Right atrium auricular region (tissue), 2 donors: ENCODE data around the gene FNTB. TPM values are rescaled to one million over a fixed set of nuclear protein-coding genes. Genes with fewer than 3 reads are reported as not detected.

Experiments used
- DNase-seq: peaks from one replicate; pipeline ENCODE4 v3.0.0-alpha.2; 2019; ENCODE audit warnings: low spot score
- H3K27ac ChIP-seq, 2 donors: fragments of 200-600 bp; sonication (generic); 1 replicate in 1 of 2; 2 replicates in 1 of 2; pipeline ENCODE4 v1.5.1; 2016 to 2019
- H3K27me3 ChIP-seq, 2 donors: fragments of 200-600 bp; sonication (generic); one replicate each; pipeline versions ENCODE4 v1.5.1 to v1.6.0; 2017 to 2019
- H3K36me3 ChIP-seq: fragments of 200-600 bp; sonication (generic); one replicate; pipeline ENCODE4 v1.5.1; 2016
- H3K4me1 ChIP-seq, 2 donors: fragments of 200-600 bp; sonication (generic); one replicate each; pipeline versions ENCODE4 v1.5.1 to v1.6.0; 2017 to 2019
- H3K4me3 ChIP-seq, 2 donors: fragments of 200-600 bp; sonication (generic); 1 replicate in 1 of 2; 2 replicates in 1 of 2; pipeline ENCODE4 v1.5.1; 2017 to 2019; ENCODE audit warnings: mild to moderate bottlenecking in 1 of 2, moderate library complexity in 1 of 2
- H3K9me3 ChIP-seq, 2 donors: fragments of 200-600 bp; sonication (generic); one replicate each; pipeline ENCODE4 v1.5.1; 2019
- total RNA-seq, 2 donors: library from RNA; depleted of rRNA; stranded (reverse); fragments of >200 nt; gene quantifications; one replicate each; pipeline ENCODE4 v1.1.0, GENCODE V29; 2016
- TF ChIP-seq, protein P1 (sequence below), 2 donors: fragments of 200-600 bp; sonication (generic); IDR thresholded peaks; one replicate each; pipeline ENCODE4 v1.5.1; 2019; ENCODE audit warnings: antibody characterized with exemption in 2 of 2

The FNTB gene
- total RNA-seq, 2 donors from 2014 or later, result 11.2 to 14.2 TPM

DNA sequence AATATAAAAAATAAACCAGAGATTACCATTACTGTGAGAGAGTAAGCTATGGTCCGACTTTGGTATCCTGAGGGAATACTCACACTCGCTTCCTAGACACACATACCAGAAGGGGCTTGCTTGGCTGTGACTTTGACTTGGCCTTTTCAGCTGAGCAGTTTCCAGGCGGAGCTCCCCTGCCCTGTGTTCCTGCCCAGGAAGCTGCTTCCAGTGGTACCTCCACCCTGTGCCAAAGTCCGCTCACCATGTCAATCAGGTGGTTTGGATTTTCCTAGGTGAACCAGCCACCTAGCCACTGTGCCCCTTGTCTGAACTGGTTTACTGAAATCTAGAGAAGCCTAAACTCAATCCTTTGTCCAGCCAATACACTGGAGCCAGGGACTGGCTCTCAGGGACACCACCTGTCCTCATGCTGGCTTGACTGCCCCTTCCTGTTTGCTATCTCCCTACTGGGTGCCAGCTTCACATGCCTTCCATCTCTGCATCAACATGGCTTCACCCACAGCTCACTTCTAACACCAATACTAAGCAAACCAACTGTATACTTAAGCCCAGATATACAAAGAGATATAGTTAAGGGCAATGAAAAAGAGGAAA lies 87.0 kb downstream of the FNTB start:
- Histone ChIP-seq H3K27ac (peak overlapping the region; percentile 56 to 75), H3K36me3 (peaks cover 26% of the 10 kb centered on the region), H3K9me3 (no peaks in the 10 kb centered on the region), H3K4me3 (no peak overlapping the region), H3K27me3 (no peaks in the 10 kb centered on the region), H3K4me1 (peaks cover 0 to 55% of the 10 kb centered on the region in 2 donors)
- DNase-seq, result no peak
- TF ChIP-seq, protein P1, sequence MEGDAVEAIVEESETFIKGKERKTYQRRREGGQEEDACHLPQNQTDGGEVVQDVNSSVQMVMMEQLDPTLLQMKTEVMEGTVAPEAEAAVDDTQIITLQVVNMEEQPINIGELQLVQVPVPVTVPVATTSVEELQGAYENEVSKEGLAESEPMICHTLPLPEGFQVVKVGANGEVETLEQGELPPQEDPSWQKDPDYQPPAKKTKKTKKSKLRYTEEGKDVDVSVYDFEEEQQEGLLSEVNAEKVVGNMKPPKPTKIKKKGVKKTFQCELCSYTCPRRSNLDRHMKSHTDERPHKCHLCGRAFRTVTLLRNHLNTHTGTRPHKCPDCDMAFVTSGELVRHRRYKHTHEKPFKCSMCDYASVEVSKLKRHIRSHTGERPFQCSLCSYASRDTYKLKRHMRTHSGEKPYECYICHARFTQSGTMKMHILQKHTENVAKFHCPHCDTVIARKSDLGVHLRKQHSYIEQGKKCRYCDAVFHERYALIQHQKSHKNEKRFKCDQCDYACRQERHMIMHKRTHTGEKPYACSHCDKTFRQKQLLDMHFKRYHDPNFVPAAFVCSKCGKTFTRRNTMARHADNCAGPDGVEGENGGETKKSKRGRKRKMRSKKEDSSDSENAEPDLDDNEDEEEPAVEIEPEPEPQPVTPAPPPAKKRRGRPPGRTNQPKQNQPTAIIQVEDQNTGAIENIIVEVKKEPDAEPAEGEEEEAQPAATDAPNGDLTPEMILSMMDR (IDR thresholded peaks at IDR 0.05), result no peak

DNA sequence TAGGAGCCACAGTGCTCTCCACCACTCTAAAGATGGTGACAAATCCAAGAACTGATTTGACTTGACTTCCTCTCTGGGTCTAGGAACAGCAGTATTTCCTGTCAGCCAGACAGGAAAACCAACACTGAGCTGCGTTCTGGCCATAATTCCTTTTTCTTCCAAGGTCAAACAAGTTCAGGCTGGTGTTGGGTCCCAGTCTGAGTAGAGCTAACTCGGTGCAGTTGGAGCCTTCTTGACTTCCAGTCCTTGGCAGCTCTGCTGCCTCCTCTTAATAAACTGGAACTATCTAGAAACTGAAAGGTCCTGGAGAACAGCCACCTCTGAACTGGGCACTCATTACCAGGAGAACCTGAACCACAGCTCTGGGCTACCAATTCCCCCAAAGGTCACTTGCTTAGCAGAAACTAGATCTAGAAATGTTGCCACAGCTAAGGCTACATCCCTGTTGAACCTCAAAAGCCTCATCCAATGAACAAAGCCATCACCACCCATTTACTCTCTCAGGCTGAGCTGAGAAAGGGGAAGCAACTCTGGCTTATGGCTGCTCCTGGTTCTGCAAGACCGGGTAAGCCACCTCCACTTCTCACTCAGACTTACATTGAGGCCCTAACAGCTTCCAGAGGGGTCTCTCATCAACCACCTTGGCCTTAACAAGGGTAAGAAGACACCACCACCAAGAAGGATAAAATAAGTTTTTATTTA lies 87.9 kb downstream of the FNTB start:
- no peak for DNase-seq
- TF ChIP-seq, protein P1 (IDR thresholded peaks at IDR 0.05), result no peak
- peak overlapping the region; percentile 56 to 75 for H3K27ac ChIP-seq
- peaks cover 0 to 64% of the 10 kb centered on the region in 2 donors for H3K4me1 ChIP-seq
- no peak overlapping the region for H3K4me3 ChIP-seq
- no peaks in the 10 kb centered on the region for H3K9me3 ChIP-seq
- no peaks in the 10 kb centered on the region for H3K27me3 ChIP-seq
- peaks cover 26% of the 10 kb centered on the region for H3K36me3 ChIP-seq

DNA sequence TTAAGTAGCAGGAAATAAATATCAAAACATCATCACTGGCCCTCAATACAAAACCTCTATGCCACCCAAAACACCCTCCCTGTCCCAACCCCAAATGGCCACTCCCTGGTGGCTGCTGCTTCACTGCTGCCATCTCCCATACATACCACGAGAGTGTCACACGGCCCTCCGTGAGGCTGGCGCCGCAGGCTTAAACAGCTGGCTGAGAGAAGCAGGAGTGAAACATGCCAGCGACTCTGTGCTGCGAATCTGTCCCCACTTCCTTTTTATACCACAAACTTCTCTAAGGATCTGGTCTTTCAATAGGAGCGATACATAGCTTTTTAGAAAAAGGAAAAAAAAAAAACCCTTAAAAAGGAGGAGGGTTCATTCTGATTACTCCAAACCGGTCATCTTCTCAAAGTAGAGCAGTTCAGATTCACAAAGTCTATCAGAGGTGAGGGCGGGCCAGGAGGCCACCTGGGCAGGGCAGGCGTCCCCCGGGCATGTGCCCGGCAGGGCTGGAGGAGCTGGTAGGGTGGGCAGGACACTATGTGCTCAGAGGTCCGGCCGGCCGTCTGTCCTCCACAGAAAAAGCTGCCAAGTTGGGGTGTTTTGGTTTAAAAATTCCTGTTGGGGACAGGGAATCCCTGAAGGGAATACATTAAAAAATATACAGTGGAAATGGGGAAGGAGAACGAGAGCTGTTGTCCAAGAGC lies 89.1 kb downstream of the FNTB start:
- TF ChIP-seq, protein P1 (IDR thresholded peaks at IDR 0.05), result no peak
- H3K4me1 ChIP-seq, result peaks cover 0 to 66% of the 10 kb centered on the region in 2 donors
- H3K9me3 ChIP-seq, result no peaks in the 10 kb centered on the region
- H3K27me3 ChIP-seq, result no peaks in the 10 kb centered on the region
- no peak for DNase-seq
- peaks cover 26% of the 10 kb centered on the region for H3K36me3 ChIP-seq
- no peak overlapping the region for H3K27ac ChIP-seq
- no peak overlapping the region for H3K4me3 ChIP-seq

DNA sequence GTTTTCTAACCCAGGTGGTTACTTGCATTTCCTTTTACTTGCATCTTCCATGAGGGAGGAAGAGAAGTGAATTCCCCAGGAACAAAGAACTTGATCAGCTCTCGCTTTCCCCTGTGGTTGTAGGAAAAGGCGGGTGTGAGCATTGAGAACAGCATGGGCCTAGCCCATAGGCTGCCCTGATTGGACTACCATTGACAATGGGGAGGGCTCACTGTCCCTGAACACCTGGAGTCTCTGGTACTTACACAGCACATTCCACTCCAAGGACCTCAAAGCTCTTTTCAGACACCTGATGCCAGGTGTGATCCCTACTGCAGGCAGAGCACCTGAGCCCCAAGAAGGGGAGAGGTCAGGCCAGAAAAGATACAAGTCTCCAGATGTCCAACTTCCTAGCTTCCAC lies 90.6 kb downstream of the FNTB start:
- Histone ChIP-seq H3K27ac (no peak overlapping the region), H3K36me3 (peaks cover 31% of the 10 kb centered on the region), H3K4me1 (peaks cover 0 to 62% of the 10 kb centered on the region in 2 donors), H3K4me3 (no peak overlapping the region), H3K9me3 (no peaks in the 10 kb centered on the region), H3K27me3 (no peaks in the 10 kb centered on the region)
- DNase-seq, result no peak
- TF ChIP-seq, protein P1 (IDR thresholded peaks at IDR 0.05), result no peak

DNA sequence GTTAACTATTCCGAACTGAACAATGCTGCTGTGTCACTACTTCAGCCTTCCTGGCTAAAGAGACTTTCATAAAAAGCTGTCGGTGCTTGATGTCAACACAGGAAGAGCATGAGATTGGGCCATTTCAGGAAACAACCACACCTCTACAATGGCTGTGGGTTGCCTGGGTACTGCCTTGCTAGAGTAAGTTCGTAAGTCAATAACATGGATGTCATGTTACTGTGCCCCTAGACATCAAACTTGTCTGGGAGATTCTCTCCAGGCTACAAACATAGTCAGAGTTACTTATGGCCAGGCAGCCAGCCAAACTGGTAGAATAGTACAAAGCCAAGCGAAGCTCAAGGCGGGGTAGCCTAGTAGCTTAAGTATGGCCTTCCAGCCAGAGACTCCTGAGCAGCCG lies 92.5 kb downstream of the FNTB start:
- Histone ChIP-seq H3K36me3 (peaks cover 31% of the 10 kb centered on the region), H3K27me3 (no peaks in the 10 kb centered on the region), H3K9me3 (no peaks in the 10 kb centered on the region), H3K4me1 (peaks cover 0 to 59% of the 10 kb centered on the region in 2 donors), H3K27ac (peak overlapping the region in 1 of 2 donors; percentile 47), H3K4me3 (no peak overlapping the region)
- TF ChIP-seq, protein P1 (IDR thresholded peaks at IDR 0.05), result no peak
- DNase-seq, result no peak
